Suppressor macrophage treated with lipopolysaccharide for 1 hour (primary cell): ENCODE results near the gene KDSR.
A peak's percentile ranks its signal among the peaks of the same experiment; 100 is the strongest.

Experiments
- DNase-seq, 3 donors: peaks; one replicate each; pipeline ENCODE4 v3.0.0-alpha.2; 2020 to 2022

The KDSR gene

GRCh38 chr18:63302220-63302619 is 64.8 kb downstream of the KDSR start:
- peak in 1 of 3 donors; percentile 40 for DNase-seq

DNA sequence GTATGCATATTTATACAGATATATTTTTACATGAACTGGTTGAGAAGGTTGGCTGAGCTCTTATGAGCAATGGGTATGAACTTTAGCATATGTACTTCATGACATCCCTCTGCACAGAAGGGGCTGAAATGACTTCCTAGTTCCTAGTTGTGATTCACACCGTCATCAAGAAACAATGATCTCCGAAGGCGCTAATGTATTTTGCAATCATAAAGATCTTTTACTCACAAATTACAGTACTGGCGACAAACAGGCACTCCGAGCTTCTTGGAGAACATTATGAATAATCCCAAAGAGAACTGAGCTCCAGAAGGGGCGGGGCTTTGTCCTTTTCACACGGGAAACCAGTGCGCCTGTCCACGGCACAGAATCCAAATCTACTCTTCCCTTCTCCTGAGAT is 65.6 kb downstream of the KDSR start:
- peak; percentile 88 to 97 (median 95) for DNase-seq

DNA sequence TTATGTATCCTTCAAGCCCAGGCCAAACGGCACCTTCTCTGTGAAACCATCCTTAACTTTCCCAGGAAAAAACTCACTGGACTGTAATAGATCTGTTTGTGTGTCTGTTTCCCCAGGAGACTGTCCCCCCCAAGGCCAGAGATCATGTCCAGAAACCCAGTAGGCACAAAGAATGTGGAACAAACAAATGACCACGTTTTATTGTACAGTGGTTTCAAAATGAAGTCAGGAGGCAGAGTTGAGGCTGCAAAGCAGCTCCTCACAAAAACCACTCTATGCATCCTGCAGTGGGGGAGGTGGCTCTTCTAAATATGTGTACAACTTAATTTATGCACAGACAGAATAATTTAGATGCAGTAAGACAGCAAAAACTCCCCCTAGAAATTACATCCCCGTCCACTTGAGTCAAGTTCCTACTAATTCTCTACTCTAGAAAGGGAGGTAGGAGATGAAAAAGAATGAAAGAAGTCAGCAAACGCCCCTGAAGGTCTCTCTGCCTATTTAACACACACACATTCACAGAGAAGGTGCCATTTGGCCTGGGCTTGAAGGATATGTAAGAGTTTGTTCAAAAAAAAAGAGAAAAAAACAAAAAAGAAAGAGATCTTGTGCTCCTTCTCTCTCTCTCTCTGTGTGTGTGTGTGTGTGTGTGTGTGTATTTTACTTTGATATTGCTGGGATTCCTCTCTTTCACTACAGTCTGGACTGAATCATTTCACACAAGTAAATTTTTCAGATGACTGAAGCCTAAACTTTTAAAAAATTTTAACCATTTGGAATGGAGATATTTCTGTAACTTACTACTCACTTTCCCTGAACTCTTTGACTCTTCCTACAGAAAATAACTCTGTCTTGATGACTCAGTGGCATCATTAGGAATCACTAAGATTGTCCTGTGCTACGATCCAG is 66.9 kb downstream of the KDSR start:
- peak in 1 of 3 donors; percentile 27 for DNase-seq

DNA sequence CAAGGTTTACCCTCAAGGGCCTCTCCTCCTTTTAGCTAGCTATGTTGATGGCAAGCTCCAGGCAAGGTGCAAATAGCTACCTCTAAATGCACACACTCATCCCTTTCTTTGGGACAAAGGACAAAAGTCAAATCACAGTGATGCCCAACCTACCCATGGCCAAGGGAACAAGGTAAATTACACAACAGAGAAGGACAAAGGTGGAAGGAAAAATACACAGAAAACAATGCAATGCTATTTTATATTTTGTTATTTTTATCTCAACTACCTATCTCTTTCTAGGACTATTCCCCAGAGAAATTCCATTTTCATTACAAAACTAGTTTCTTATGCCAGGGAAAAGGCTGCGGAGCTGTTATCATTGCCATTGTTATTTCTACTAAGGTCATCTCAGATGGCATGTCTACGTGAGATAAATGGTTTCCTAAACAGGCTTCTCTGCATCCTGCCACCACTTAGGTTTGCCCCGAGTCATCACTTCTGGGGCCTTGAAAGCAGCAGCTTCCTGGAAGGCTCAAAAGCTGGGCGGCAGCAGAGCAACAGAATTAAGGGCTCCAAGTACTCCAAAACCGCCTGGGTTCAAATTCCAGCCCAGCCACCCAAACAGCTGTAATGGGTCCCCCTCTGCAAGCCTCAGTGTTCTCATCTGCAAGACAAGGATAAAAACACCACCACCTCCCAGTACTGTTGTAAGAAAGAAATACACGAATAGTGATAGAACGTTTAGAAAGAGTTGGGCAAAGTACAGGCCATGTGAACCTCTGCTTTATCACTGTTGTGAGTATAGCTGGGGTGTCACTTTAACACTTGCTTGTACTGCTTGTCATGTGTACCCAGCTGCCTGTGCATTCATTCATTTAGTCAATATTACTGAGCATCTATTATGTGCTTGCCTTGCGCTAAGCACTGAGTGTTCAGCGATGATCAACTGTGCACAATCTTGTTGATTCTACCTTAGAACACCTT is 68.3 kb downstream of the KDSR start:
- no peak for DNase-seq

GRCh38 chr18:63297687-63298399 is 69.2 kb downstream of the KDSR start:
- DNase-seq: no peak

DNA sequence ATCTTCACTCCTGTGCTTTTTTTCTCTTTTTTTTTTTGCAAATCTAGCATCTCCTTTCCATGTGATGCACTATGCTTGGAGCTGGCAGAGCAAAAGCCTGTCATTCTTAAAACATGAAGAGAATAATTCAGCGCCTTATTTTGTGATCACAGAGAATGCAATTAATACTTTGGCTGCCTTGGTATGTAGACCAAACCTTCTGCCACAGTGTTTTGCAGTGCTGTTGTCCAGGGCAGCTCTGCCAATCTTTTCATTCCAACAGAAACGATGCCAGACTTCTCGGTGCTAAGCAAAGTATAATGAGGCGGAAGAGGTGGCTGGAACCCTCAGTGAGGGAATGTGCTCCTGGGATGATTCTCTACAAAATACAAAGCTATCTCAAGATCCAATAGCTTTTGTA is 73.1 kb downstream of the KDSR start:
- DNase-seq: no peak

- DNase-seq: peak in 2 of 3 donors; percentile 21 to 35
Observed at GRCh38 chr18:63292831-63293683, 73.9 kb downstream of the KDSR start.

- DNase-seq: no peak
Observed at GRCh38 chr18:63291278-63291677, 75.7 kb downstream of the KDSR start.

GRCh38 chr18:63290821-63291200 is 76.2 kb downstream of the KDSR start:
- no peak for DNase-seq

GRCh38 chr18:63290166-63290820 is 76.7 kb downstream of the KDSR start:
- peak; percentile 59 to 76 (median 76) for DNase-seq

- peak in 1 of 3 donors; percentile 50 for DNase-seq
Observed at GRCh38 chr18:63288311-63288710, 78.7 kb downstream of the KDSR start.

DNA sequence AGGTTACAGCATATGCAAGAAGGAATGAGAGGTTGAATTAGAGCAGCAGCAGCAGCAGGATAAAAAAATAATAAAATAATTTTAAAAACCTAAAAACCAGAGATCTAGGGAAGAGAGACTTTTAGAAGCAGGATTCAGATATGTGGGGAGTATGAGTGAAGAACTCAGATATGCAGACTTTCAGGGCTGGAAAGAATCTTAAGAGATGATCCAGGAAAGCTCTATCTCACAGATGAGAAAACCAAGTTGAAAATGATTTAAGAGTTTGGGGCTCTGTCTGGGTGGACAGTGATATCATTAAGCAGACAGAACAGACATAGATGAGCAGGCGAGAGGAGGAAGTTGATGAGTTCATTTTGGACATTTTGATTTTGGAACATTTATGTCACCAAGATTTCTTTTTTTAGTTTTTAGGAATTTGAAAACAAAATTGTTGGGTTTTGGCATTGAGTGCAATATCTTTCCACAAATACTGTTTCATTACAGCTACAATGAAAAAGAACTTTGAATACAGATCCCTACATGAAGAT is 79.2 kb downstream of the KDSR start:
- peak; percentile 61 to 89 (median 86) for DNase-seq

DNA sequence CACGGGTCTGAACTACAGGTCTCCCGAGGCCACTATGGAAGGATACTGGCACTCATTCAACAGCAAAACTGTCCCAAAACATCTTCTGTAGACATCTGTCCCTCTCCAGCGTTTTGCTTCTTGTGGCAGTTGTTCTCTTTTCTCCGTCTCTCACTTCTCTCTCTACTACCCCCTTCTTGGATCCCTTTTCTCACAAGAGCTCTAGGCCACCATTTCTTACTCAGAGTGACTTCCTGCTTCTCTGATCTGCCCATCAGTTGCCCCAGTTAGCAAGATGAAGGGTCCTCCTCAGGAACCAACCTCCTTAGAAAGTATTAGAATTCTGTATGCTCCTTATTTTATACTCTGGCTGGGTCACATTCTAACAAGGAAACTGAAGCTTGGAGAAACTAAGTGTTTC is 80.1 kb downstream of the KDSR start:
- peak; percentile 31 to 55 (median 47) for DNase-seq

DNA sequence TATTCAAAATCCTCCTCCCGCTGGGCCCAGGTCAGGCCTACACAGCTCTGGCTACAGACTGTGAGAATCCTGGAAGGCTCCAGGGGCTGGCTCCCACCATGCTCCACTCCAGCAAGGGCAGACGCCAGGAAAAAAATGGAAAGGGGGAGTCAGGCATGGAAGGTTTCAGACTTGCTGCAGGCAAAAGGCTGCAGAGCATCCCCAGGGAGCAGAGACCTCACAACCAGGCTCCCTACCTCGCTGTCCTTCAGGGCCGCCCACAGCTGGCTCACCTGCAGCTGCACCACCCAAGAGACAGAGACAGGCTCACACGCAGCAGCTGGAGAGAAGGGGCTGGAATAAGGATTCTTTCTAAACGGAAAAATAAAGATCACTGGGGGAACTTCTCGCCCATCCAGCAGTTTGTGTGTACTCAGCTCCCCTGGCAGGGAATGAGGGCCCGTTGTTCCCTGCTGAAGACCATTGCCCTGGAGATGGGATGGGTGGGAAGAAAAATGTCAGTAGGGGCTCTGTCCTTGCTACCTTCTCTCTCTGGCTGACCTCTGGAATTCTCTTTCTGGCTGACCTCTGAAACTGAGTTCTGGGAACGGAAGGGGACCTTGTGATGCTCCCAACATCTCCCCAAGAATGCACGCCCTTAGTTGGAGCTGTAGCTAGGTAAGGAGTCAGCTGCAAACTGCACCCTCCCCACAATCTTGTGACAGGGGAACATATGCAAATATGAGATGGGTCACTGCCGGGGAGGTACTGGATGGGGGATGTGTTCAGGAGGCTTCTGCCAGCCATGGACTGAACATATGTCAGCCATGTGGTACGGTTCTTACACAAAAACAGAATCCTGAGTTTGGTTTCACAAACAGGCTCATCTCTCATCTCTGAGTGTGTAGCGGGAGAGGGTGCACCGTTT is 81.9 kb downstream of the KDSR start:
- no peak for DNase-seq

DNA sequence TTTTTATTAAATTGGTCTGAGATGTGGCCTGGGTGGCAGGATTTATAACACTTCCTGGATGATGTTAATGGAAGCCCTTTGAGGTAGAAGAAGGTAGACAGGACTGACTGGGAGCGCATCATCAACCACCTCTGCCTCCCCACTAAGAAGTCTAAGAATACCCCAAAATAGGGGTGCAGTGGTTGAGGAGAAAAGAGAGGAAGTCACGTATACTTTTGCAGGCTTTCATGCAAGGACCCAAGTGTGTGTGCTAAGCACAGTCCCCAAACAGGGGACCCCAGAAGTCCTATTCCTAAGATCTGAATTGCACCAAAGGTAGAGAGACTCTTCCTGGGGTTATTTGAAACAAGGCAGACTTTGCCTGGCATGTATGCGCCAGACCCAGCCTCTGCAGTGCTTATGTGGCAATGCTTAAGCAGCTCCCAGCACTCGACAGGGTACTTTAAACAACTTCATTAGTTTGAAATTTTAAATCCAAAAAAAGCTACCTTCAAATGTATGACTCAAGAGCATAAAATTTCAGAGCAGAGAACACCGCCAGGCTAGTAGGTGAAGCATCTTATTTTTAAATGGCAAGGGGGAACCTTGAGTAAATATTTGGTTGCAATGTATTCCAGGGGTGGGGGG is 82.7 kb downstream of the KDSR start:
- DNase-seq: no peak

DNA sequence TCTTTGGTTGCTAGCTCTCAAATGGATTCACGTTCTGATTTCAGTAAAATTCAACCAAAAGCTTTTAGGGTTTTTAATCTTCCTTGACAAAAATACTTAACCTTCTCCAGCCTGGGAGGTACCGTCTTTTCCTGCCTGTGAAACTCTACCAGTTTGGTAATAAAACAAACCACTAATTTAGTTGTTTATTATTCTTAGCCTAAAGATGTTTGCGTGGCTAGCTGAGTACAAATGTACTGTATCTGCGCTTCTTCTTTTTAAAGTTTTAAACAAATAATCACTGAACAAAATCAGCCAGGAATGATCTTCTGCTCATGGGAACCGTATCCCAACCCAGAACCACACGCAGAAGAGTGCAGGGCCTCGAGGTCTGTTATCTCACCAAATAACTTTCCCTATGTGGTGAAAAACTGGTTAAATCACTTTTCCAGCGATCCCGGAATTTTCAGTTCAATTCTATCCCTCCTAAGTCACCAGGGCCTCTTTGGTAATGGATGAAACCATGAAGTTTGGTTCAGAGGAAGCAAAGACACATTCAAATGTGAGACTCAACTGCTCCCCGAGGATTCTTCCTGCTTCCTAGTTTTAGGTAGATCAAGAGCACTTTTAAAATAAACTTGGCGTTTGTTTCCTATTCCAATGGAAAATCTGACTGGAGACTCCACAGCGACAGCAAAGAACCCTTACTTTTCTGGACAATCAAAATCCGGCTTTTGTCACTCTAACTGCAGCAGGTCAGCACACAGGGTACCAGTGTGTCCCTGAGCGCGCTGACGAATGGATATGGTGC is 83.5 kb downstream of the KDSR start:
- no peak for DNase-seq

DNA sequence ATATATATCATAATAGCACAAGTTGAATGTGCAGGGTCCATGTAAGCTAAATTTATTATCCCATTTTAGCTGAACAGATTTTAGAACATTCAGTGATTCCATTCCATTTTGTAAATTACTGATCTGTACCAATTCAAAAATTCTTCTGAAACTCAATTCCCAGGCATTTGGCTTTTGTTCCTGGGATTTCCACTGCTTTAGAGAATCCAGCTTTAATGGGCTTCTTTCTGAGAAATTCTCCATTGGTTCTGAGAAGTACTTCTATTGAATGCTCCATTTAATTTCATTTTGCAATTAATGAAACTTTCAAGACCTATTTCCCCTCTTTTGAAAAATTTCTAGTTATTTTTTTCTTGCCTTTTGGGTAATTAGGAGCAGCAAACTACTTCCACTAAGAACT is 84.2 kb downstream of the KDSR start:
- no peak for DNase-seq
